ENCODE data around the gene RETREG1. TPM values are rescaled to one million over a fixed set of nuclear protein-coding genes. Genes with fewer than 3 reads are reported as not detected.
A peak's percentile ranks its signal among the peaks of the same experiment; 100 is the strongest.
"Not testable (repeated sequence)": the region's sequence is repeated elsewhere in the genome, so short reads cannot be mapped to it uniquely, and the experiment has no call there.

The RETREG1 gene
- total RNA-seq, 2 experiments from 2014 or later: 19.3 to 20.0 TPM

DNA sequence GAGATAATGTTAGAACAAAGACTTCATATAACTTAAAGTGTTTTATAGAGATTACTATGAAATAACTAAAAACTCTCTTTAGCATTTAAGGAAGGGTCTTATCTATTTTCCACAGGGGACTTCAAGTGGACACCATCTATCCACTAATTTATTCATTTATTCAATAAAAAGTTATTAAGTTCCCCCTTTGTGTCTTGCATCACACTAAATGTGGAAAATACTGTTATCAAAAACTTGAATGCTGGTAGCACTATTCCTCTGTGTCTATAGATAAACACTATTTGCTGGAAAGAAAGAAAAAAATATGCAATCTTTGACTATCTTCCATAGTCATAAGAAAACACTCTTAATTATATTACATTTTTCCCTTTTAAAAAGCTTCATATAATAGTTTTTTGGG is 131.1 kb downstream of the RETREG1 start:
- no peaks in the 10 kb centered on the region for H3K9me3 Mint-ChIP-seq
- intact Hi-C loops (cut with micrococcal nuclease): no loop called here
- no peak overlapping the region for H3K27ac Mint-ChIP-seq
- DNase-seq: no peak
- no peaks in the 10 kb centered on the region for H3K36me3 Mint-ChIP-seq (ENCODE audit: low read depth)
- CTCF ChIA-PET: interaction anchor here (0.9 kb wide), 1 partner anchor 65 kb away, joined by 4 read pairs; no protein-coding TSS in a partner anchor
- no peak overlapping the region for H3K4me3 Mint-ChIP-seq
- H3K27me3 Mint-ChIP-seq (ENCODE audit: low read depth): no peaks in the 10 kb centered on the region
- peaks cover 4% of the 10 kb centered on the region for H3K4me1 Mint-ChIP-seq (ENCODE audit: low read depth)

DNA sequence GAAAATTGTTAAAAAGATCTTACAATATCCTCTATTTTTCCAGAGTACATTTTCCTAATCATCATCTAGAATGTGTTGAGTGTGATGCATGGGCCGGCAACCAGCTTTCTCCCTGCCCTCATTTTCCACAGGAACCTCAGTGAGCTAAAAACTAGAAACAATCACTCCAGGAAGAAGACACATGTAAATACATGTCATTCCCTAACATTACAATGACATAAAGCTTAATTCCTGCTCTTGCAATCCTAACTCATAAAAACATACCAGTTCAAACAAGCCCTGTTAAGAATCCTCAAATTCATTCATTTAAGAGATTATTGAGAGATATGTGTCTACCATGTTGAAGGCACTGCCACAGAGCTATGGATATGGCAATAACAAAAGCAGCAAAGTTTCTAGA is 132.7 kb downstream of the RETREG1 start:
- H3K27me3 Mint-ChIP-seq (ENCODE audit: low read depth): no peaks in the 10 kb centered on the region
- intact Hi-C loops (cut with micrococcal nuclease): no loop called here

GRCh38 chr5:16483361-16483760 is 133.4 kb downstream of the RETREG1 start:
- Mint-ChIP-seq H3K4me3 (no peak overlapping the region), H3K36me3 (ENCODE audit: low read depth) (no peaks in the 10 kb centered on the region), H3K4me1 (ENCODE audit: low read depth) (peaks cover 4% of the 10 kb centered on the region), H3K27me3 (ENCODE audit: low read depth) (no peaks in the 10 kb centered on the region), H3K27ac (no peak overlapping the region), H3K9me3 (no peaks in the 10 kb centered on the region)
- DNase-seq: no peak
- CTCF ChIA-PET: interaction anchor here (0.7 to 1.0 kb wide), 3 partner anchors 9 to 55 kb away, joined by 3 read pairs; no protein-coding TSS in a partner anchor
- intact Hi-C loops (cut with micrococcal nuclease): no loop called here

More for the DNA sequence above, 132.7 kb downstream of the RETREG1 start:
- Mint-ChIP-seq H3K4me3 (no peak overlapping the region), H3K36me3 (ENCODE audit: low read depth) (no peaks in the 10 kb centered on the region), H3K9me3 (no peaks in the 10 kb centered on the region), H3K4me1 (ENCODE audit: low read depth) (peaks cover 4% of the 10 kb centered on the region), H3K27ac (no peak overlapping the region)
- DNase-seq: no peak
- CTCF ChIA-PET: interaction anchor here (0.5 to 1.5 kb wide), 6 partner anchors 8 to 719 kb away, joined by 3 to 6 read pairs (median 4); no protein-coding TSS in a partner anchor

DNA sequence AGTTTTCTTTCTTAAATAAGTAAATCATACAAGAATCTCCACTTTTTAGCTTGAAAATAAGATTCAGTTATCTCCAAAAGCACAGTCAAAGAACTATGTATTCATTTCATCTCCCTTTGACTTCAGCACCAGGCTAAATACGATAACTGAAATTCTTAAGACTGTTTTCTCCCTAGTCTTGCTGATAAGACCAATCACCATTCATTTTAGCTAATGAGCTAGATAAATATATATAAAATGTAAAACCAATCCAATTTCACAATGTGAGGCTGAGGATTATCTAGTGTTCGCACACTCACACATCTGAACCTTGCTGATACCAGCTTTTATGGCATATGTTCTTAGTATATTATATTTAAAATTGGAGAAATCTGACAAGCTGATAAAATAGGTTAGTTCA is 133.9 kb downstream of the RETREG1 start:
- Mint-ChIP-seq H3K4me3 (no peak overlapping the region), H3K4me1 (ENCODE audit: low read depth) (peaks cover 4% of the 10 kb centered on the region), H3K36me3 (ENCODE audit: low read depth) (no peaks in the 10 kb centered on the region), H3K9me3 (no peaks in the 10 kb centered on the region), H3K27me3 (ENCODE audit: low read depth) (no peaks in the 10 kb centered on the region), H3K27ac (no peak overlapping the region)
- DNase-seq: no peak
- CTCF ChIA-PET: interaction anchor here (0.9 to 1.1 kb wide), 2 partner anchors 15 to 25 kb away, joined by 3 to 4 read pairs; no protein-coding TSS in a partner anchor
- intact Hi-C loops (cut with micrococcal nuclease): no loop called here

- DNase-seq: no peak
- Mint-ChIP-seq H3K4me3 (no peak overlapping the region), H3K27ac (no peak overlapping the region), H3K4me1 (ENCODE audit: low read depth) (peaks cover 2% of the 10 kb centered on the region), H3K9me3 (no peaks in the 10 kb centered on the region), H3K27me3 (ENCODE audit: low read depth) (no peaks in the 10 kb centered on the region), H3K36me3 (ENCODE audit: low read depth) (peaks cover 7% of the 10 kb centered on the region)
- CTCF ChIA-PET: no interaction called here
- intact Hi-C loops (cut with micrococcal nuclease): no loop called here
Measured at GRCh38 chr5:16480821-16481538, 135.8 kb downstream of the RETREG1 start.

DNA sequence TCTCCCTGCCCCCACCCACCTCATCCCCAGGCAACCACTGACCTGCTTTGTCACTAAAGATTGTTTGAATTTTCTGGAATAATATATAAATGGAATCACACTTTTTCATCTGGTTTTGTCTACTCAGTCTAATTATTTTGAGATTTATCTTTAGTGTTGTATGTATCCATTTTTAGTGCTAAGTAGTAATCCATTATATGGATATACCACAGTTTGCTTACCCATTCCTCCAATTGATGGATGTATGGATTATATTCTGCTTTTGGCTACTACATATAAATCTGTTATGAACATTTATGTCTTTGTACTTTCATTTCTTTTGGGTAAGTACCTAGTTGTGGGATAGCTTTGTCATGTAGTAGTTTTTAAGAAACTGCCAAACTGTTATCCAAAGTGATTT is 136.7 kb downstream of the RETREG1 start:
- intact Hi-C loops (cut with micrococcal nuclease): no loop called here
- CTCF ChIA-PET: no interaction called here
- peaks cover 2% of the 10 kb centered on the region for H3K4me1 Mint-ChIP-seq (ENCODE audit: low read depth)
- DNase-seq: no peak
- H3K9me3 Mint-ChIP-seq: no peaks in the 10 kb centered on the region
- H3K27me3 Mint-ChIP-seq (ENCODE audit: low read depth): no peaks in the 10 kb centered on the region
- peaks cover 9% of the 10 kb centered on the region for H3K36me3 Mint-ChIP-seq (ENCODE audit: low read depth)
- H3K4me3 Mint-ChIP-seq: no peak overlapping the region
- no peak overlapping the region for H3K27ac Mint-ChIP-seq

- intact Hi-C loops (cut with micrococcal nuclease): no loop called here
- Mint-ChIP-seq H3K27me3 (ENCODE audit: low read depth) (no peaks in the 10 kb centered on the region), H3K27ac (no peak overlapping the region), H3K9me3 (no peaks in the 10 kb centered on the region), H3K4me1 (ENCODE audit: low read depth) (peaks cover 2% of the 10 kb centered on the region), H3K36me3 (ENCODE audit: low read depth) (peaks cover 11% of the 10 kb centered on the region), H3K4me3 (no peak overlapping the region)
- CTCF ChIA-PET: interaction anchor here (1.0 kb wide), 1 partner anchor 73 kb away, joined by 3 read pairs; no protein-coding TSS in a partner anchor
- DNase-seq: no peak
Measured at GRCh38 chr5:16477541-16477940, 139.3 kb downstream of the RETREG1 start.

- H3K4me1 Mint-ChIP-seq (ENCODE audit: low read depth); H3K4me3 Mint-ChIP-seq; H3K9me3 Mint-ChIP-seq; H3K27ac Mint-ChIP-seq; CTCF ChIA-PET; intact Hi-C loops (cut with micrococcal nuclease); H3K27me3 Mint-ChIP-seq (ENCODE audit: low read depth); DNase-seq: not testable (repeated sequence)
- peaks cover 11% of the 10 kb centered on the region for H3K36me3 Mint-ChIP-seq (ENCODE audit: low read depth)
Measured at GRCh38 chr5:16476417-16476816, 140.4 kb downstream of the RETREG1 start.

DNA sequence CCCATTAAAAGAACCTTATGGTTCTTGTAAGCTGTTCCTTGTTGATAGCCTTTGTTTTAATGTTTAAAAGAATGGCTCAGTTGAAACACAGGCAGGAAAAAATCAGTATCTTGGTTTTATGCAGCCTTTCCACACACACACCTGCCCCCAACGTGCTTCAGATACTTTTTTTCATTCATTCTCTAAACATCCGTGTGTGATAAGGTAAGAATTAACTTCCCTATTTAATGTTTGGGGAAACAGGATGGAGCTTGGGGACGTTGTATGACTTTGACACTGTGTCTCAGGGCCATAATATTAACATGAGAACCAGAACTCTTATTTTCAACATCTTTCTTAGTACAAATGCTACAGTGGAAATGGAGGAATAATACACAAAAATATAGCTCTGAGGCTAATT is 145.4 kb downstream of the RETREG1 start:
- intact Hi-C loops (cut with micrococcal nuclease): no loop called here
- H3K36me3 Mint-ChIP-seq (ENCODE audit: low read depth): peaks cover 8% of the 10 kb centered on the region

GRCh38 chr5:16467363-16468219 is 149.2 kb downstream of the RETREG1 start:
- intact Hi-C loops (cut with micrococcal nuclease): loop anchor here (1.0 to 10.0 kb wide), 11 partner anchors 11 to 1873 kb away; partner anchors contain the start of genes ANKH and MYO10
- no peaks in the 10 kb centered on the region for H3K27me3 Mint-ChIP-seq (ENCODE audit: low read depth)
- peak overlapping the region; percentile 93 for H3K27ac Mint-ChIP-seq
- no peaks in the 10 kb centered on the region for H3K9me3 Mint-ChIP-seq
- H3K4me3 Mint-ChIP-seq: peak overlapping the region; percentile 96
- peaks cover 56% of the 10 kb centered on the region for H3K4me1 Mint-ChIP-seq (ENCODE audit: low read depth)
- peaks cover 16% of the 10 kb centered on the region for H3K36me3 Mint-ChIP-seq (ENCODE audit: low read depth)
- CTCF ChIA-PET: interaction anchor here (0.8 to 1.3 kb wide), 3 partner anchors 10 to 16 kb away, joined by 3 to 4 read pairs (median 4); no protein-coding TSS in a partner anchor
- peak; percentile 34 for DNase-seq

More for the DNA sequence above, 145.4 kb downstream of the RETREG1 start:
- no peak overlapping the region for H3K4me3 Mint-ChIP-seq
- CTCF ChIA-PET: interaction anchor here (0.6 to 1.3 kb wide), 2 partner anchors 14 to 21 kb away, joined by 3 read pairs; no protein-coding TSS in a partner anchor
- no peaks in the 10 kb centered on the region for H3K9me3 Mint-ChIP-seq
- H3K27me3 Mint-ChIP-seq (ENCODE audit: low read depth): no peaks in the 10 kb centered on the region
- peaks cover 35% of the 10 kb centered on the region for H3K4me1 Mint-ChIP-seq (ENCODE audit: low read depth)
- no peak for DNase-seq
- no peak overlapping the region for H3K27ac Mint-ChIP-seq

DNA sequence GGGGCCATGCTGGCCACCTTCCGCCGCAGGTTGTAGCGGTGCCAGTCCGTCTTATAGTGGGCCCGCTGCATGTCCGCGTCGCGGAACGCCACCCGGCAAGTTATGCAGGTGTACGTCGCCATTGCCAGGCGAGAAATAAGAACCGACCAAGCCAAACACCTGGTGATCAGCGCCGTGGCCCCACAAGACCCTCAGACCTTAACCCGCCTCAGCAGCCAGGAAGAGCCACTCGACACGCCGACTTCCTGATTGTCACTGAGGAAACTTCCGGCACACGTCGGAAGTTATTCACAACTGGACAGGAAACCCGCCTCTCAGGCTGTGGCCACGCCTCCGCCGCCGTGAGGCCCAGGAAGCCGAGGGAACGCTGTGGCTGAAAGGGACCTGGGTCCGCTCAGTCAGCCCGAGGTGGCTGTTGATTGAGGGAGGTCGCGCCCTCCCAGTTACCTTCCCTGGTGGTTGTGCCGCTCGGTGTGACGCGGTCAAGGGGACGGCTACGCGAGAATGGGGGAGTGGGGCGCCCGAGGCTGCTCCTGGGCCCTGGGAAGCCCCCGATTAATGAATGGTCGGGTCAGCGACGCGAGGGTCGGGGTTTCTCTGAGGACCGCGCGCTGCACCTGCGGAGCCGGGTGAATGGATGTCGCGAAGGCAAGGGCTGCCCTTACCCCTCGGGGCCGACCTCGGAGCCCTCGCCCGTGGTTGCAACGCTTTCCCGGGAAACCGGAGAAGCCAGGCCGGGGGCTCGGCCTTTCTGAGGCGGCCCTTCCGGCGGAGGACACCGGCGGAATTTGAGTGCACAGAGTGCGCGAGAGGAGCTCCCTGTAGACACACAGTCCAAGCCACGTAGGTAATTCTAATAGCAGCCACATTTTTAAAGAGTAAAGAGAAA is 151.0 kb downstream of the RETREG1 start, which contains the start of gene ZNF622:
ZNF622 (minus strand) TSS at position 257 of the 889 bp plus-strand sequence; CDS start at position 122, 135 bp downstream.
- H3K27me3 Mint-ChIP-seq (ENCODE audit: low read depth): no peaks in the 10 kb centered on the region
- intact Hi-C loops (cut with micrococcal nuclease): loop anchor here (1.0 to 10.0 kb wide), 9 partner anchors 152 to 1871 kb away; partner anchors contain the start of genes ANKH and MYO10
- peaks cover 29% of the 10 kb centered on the region for H3K36me3 Mint-ChIP-seq (ENCODE audit: low read depth)

More for the DNA sequence above, 151.0 kb downstream of the RETREG1 start, which contains the start of gene ZNF622:
- CTCF ChIA-PET: interaction anchor here (1.4 kb wide), 1 partner anchor 10 kb away, joined by 11 read pairs; no protein-coding TSS in a partner anchor
- Mint-ChIP-seq H3K4me1 (ENCODE audit: low read depth) (peaks cover 70% of the 10 kb centered on the region), H3K27ac (peak within 1 kb of the TSS; percentile 93), H3K4me3 (peak within 1 kb of the TSS; percentile 96), H3K9me3 (no peaks in the 10 kb centered on the region)
- peak; percentile 92 for DNase-seq
